NCI-H460 (cell line): ENCODE data around the gene AGO1. TPM values are rescaled to one million over a fixed set of nuclear protein-coding genes. Genes with fewer than 3 reads are reported as not detected.
"Not testable (repeated sequence)": the region's sequence is repeated elsewhere in the genome, so short reads cannot be mapped to it uniquely, and the experiment has no call there.

Source experiments
- DNase-seq: peaks from one replicate; pipeline ENCODE4 v3.0.0-alpha.2; 2016; ENCODE audit warnings: low read depth; ENCODE audit errors: extremely low read depth
- total RNA-seq: library from RNA; depleted of rRNA; stranded (reverse); fragments of >200 nt; shearing (Covaris generic); gene quantifications from 2 replicates; pipeline ENCODE4 v1.2.3, GENCODE V29; 2014; rRNA removed

The AGO1 gene
- total RNA-seq, 1 experiment from 2014 or later, result 6.7 TPM

DNA sequence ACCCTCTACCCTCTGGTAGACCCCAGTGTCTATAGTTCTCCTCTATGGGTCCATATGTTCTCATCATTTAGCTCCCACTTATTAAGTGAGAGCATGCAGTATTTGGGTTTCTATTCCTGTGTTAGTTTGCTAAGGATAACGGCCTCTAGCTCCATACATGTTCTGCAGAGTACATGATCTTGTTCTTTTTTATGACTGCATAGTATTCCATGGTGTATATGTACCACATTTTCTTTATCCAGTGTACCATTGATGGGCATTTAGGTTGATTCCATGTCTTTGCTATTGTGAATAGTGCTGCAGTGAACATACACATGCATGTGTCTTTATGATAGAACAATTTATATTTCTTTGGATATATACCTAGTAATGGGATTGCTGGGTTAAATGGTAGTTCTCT, 81.3 kb downstream of the AGO1 start:
- not testable (repeated sequence) for DNase-seq

- DNase-seq, result no peak
These were observed 85.4 kb downstream of the AGO1 start for GRCh38 chr1:35968396-35968795.

GRCh38 chr1:35971601-35972000, 88.6 kb downstream of the AGO1 start:
- no peak for DNase-seq

- DNase-seq, result not testable (repeated sequence)
These were observed 89.6 kb downstream of the AGO1 start for GRCh38 chr1:35972631-35973030.

GRCh38 chr1:35980090-35980489, 97.1 kb downstream of the AGO1 start:
- DNase-seq, result no peak

Other genes starting within 250 kb of the AGO1 start
- gene PSMB2, start 241.7 kb upstream of the AGO1 start, total RNA-seq, result 52.0 and 55.7 TPM in 2 replicates
- gene C1orf216, start 164.3 kb upstream of the AGO1 start, total RNA-seq, result 5.1 and 5.5 TPM in 2 replicates
- gene CLSPN, start 113.2 kb upstream of the AGO1 start, total RNA-seq, result 8.2 and 9.2 TPM in 2 replicates
- gene AGO4, start 75.2 kb upstream of the AGO1 start, total RNA-seq, result 8.1 and 9.3 TPM in 2 replicates
- gene AGO3, start 47.9 kb downstream of the AGO1 start, total RNA-seq, result 7.5 and 11.9 TPM in 2 replicates
- not detected in 2 replicates for gene TEKT2, start 200.9 kb downstream of the AGO1 start, total RNA-seq
- gene ADPRS, start 205.7 kb downstream of the AGO1 start, total RNA-seq, result 16.7 and 21.5 TPM in 2 replicates
- gene COL8A2, start 242.0 kb downstream of the AGO1 start, total RNA-seq, result 0.12 and 0.20 TPM in 2 replicates